ENCODE results near the gene CNOT2.
A peak's percentile ranks its signal among the peaks of the same experiment; 100 is the strongest.

CNOT2 gene

GRCh38 chr12:70242695-70243509 lies at the start of gene CNOT2:
Gene CNOT2 (plus strand): TSS chr12:70243433. CDS start chr12:70278227, 34,794 bp downstream.
- peak; percentile 64 for DNase-seq (ENCODE audit: low read depth)

- no peak for DNase-seq (ENCODE audit: low read depth)
Measured at GRCh38 chr12:70194076-70194475, 49.2 kb upstream of the CNOT2 start.

- DNase-seq (ENCODE audit: low read depth) = no peak
Measured at GRCh38 chr12:70196811-70197281, 46.4 kb upstream of the CNOT2 start.

- DNase-seq (ENCODE audit: low read depth) = no peak
Measured at GRCh38 chr12:70197345-70197744, 45.9 kb upstream of the CNOT2 start.

- no peak for DNase-seq (ENCODE audit: low read depth)
Measured at GRCh38 chr12:70213707-70214106, 29.5 kb upstream of the CNOT2 start.

- DNase-seq (ENCODE audit: low read depth) = no peak
Measured at GRCh38 chr12:70214972-70215617, 28.1 kb upstream of the CNOT2 start.

GRCh38 chr12:70217416-70217815 lies 25.8 kb upstream of the CNOT2 start:
- DNase-seq (ENCODE audit: low read depth) = no peak

- no peak for DNase-seq (ENCODE audit: low read depth)
Measured at GRCh38 chr12:70221626-70222025, 21.6 kb upstream of the CNOT2 start.

GRCh38 chr12:70227911-70228310 lies 15.3 kb upstream of the CNOT2 start:
- no peak for DNase-seq (ENCODE audit: low read depth)

GRCh38 chr12:70230934-70231606 lies 12.2 kb upstream of the CNOT2 start:
- no peak for DNase-seq (ENCODE audit: low read depth)

- DNase-seq (ENCODE audit: low read depth) = no peak
Measured at GRCh38 chr12:70236990-70237389, 6.2 kb upstream of the CNOT2 start.

- no peak for DNase-seq (ENCODE audit: low read depth)
Measured at GRCh38 chr12:70240673-70241072, 2.6 kb upstream of the CNOT2 start.

GRCh38 chr12:70241845-70242244 lies 1.4 kb upstream of the CNOT2 start:
- DNase-seq (ENCODE audit: low read depth) = no peak

GRCh38 chr12:70243510-70244371 lies 508 bp downstream of the CNOT2 start:
- peak; percentile 34 for DNase-seq (ENCODE audit: low read depth)

- DNase-seq (ENCODE audit: low read depth) = no peak
Measured at GRCh38 chr12:70244409-70244808, 1.2 kb downstream of the CNOT2 start.

GRCh38 chr12:70245458-70245857 lies 2.2 kb downstream of the CNOT2 start:
- no peak for DNase-seq (ENCODE audit: low read depth)

GRCh38 chr12:70246580-70246979 lies 3.3 kb downstream of the CNOT2 start:
- no peak for DNase-seq (ENCODE audit: low read depth)

- no peak for DNase-seq (ENCODE audit: low read depth)
Measured at GRCh38 chr12:70247653-70248199, 4.5 kb downstream of the CNOT2 start.

GRCh38 chr12:70248876-70249275 lies 5.6 kb downstream of the CNOT2 start:
- DNase-seq (ENCODE audit: low read depth) = no peak

- DNase-seq (ENCODE audit: low read depth) = no peak
Measured at GRCh38 chr12:70249903-70250302, 6.7 kb downstream of the CNOT2 start.

- DNase-seq (ENCODE audit: low read depth) = no peak
Measured at GRCh38 chr12:70251226-70251625, 8.0 kb downstream of the CNOT2 start.

GRCh38 chr12:70251661-70252060 lies 8.4 kb downstream of the CNOT2 start:
- DNase-seq (ENCODE audit: low read depth) = no peak
